ENCODE data around the gene BORCS6. TPM values are rescaled to one million over a fixed set of nuclear protein-coding genes. Genes with fewer than 3 reads are reported as not detected.

The BORCS6 gene
- total and polyA plus RNA-seq, 2 of the 4 experiments (the other 2 are of a cell fraction): 2.7 to 3.3 TPM

DNA sequence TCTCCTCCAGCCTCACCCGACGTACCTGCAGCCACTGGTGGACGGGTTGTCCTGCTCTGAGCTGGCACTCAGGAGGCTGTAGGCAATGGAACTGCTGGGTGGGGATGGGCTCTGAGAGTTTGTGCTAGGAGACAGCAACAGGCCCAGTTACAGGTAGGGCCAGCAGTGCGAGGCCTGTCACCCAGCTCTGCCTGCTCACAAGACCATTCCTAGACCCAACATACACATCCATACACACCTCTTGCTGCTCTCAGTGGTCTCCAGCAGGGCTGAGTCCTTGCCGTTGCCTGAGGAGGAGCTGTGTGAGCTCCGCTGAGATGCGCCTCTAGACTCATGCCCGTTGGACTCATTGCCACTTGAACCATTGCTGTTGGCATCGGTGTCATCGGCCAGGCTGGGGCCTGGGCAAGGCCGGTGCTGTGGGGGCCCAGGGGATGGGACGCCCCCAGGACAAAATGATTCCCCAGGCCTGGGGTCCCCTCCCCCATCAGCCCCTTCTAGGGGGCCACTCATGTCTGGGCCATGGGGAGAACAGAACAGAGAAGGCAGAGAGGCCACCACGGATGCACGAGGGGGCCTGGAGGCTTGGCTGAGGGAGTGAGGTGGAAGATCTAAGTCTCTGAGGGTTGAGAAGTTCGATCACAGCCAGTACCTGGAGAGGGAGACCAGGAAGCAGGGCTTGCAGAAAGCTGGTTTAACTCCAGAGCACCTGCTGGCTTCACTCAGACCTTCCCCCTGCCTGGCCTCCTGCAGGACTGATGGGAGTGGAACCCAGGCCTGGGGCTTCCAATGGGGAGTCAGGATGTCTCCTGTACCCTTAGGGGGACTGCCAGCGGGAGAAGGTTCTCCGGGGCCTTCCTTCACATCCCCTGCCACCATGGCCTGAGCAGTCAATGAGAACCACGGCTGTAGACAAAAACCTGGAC, 39.5 kb downstream of the BORCS6 start (continued):
- TF ChIP-seq RCOR1 (IDR thresholded peaks at IDR 0.05; ENCODE audit: insufficient replicate concordance, low read length): no peak
- no peak for TF ChIP-seq MXI1 (IDR thresholded peaks at IDR 0.05; ENCODE audit: borderline replicate concordance, low read depth, low read length)

DNA sequence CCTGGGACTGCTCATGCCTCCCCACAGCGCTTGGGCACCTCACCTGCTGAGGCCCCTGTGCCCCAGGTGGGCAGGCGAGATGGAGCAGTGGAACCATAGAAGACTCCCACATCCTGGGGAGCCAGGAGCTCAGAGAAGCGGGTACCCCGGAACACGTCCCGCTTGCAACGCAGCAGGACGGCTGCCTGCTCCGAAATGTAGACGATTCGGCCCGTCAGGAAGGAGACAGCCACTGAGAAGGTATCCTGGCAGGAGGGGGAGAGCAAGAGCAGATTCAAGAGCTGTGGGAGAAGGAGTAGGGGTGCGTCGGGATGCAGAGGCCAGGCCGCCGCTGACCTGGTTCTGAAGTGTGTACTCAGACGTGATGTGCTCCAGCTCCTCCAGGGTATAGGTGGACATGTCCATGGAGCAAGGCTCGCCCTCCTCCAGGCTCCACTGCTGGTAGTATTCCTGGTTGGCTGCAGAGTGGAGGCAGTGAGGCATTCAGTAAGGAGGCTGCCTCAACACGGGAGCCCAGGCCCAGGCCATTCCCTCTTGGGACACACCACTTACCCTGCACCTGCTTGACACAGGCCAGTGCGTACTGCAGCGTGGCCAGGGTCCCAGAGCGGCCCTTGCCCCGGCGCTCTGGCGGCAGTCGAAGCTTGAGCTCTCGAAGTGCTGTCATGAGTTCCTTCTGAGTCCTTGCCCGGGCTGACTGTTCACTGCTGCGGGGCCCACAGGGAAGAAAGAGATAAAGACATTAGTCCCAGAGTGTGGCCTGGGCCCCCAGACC, 40.4 kb downstream of the BORCS6 start:
- Histone ChIP-seq H3K4me1 (ENCODE audit: control insufficient read depth, insufficient read depth, low read length) (peaks cover 17% of the 10 kb centered on the region), H2BK15ac (ENCODE audit: low read depth, low read length) (no peak overlapping the region), H2BK20ac (ENCODE audit: low read depth, low read length) (no peak overlapping the region), H4K91ac (ENCODE audit: insufficient read depth, low read depth, low read length) (no peak overlapping the region), H2BK120ac (ENCODE audit: low read depth, low read length) (no peak overlapping the region), H3K27ac (ENCODE audit: insufficient read depth, low read length) (no peak overlapping the region), H4K5ac (ENCODE audit: low read depth, low read length) (no peak overlapping the region), H3K4me3 (ENCODE audit: insufficient read depth, low read depth, low read length) (no peak overlapping the region), H4K20me1 (ENCODE audit: insufficient read depth, low read length) (peaks cover 9% of the 10 kb centered on the region), H4K8ac (ENCODE audit: low read depth in 2 of 2, low read length in 2 of 2) (no peak overlapping the region), H2AFZ (replicated peaks; ENCODE audit: low read length, poor library complexity) (no peak overlapping the region), H3K4ac (ENCODE audit: low read depth, low read length) (no peak overlapping the region), H3K4me2 (ENCODE audit: low read depth, low read length) (no peak overlapping the region), H3K9me1 (ENCODE audit: insufficient read depth, low read length) (peaks cover 15% of the 10 kb centered on the region), H3K9ac (ENCODE audit: low read depth, low read length) (no peak overlapping the region), H3K23ac (ENCODE audit: low read depth, low read length) (no peak overlapping the region), H3K27me3 (ENCODE audit: control insufficient read depth, insufficient read depth, low read length) (no peaks in the 10 kb centered on the region), H3K14ac (replicated peaks; ENCODE audit: low read depth, low read length) (no peak overlapping the region), H2AK9ac (replicated peaks; ENCODE audit: low read depth, low read length, poor library complexity) (peak overlapping the region; percentile 55), H3K36me3 (ENCODE audit: control insufficient read depth, insufficient read depth, low read length) (peaks cover 43% of the 10 kb centered on the region), H3K9me3 (ENCODE audit: control insufficient read depth, insufficient read depth, low read length) (no peaks in the 10 kb centered on the region), H3K56ac (ENCODE audit: extremely low read depth, insufficient read depth, low read length) (no peak overlapping the region), H2AK5ac (ENCODE audit: low read depth, low read length) (no peak overlapping the region), H2BK5ac (ENCODE audit: low read depth, low read length, poor library complexity, severe bottlenecking) (no peak overlapping the region), H3K18ac (ENCODE audit: low read depth, low read length) (no peak overlapping the region), H3K79me1 (ENCODE audit: low read depth in 1 of 2, low read length in 2 of 2) (peaks cover 3 to 23% of the 10 kb centered on the region in 2 experiments; a peak in 2 of 4 replicates)
- in situ Hi-C loops (cut with MboI; ENCODE audit: low sequenced_read_pairs) (loop anchor here (25.0 kb wide), 1 partner anchor 912 kb away; the partner anchor contains the start of genes DVL2, GABARAP and PHF23), intact Hi-C loops (cut with micrococcal nuclease) (no loop called here), dilution Hi-C loops (cut with HindIII; ENCODE audit: low sequenced_read_pairs, unreplicated experiment) (no loop called here)
- no peak for ATAC-seq (ENCODE audit: low read depth)
- POLR2A ChIA-PET (ENCODE audit: unreplicated experiment): no interaction called here
- CTCF ChIA-PET: no interaction called here
- DNase-seq: no peak
- BruUV-seq (replicated peaks): no TSS peak
- TF ChIP-seq, protein P1, sequence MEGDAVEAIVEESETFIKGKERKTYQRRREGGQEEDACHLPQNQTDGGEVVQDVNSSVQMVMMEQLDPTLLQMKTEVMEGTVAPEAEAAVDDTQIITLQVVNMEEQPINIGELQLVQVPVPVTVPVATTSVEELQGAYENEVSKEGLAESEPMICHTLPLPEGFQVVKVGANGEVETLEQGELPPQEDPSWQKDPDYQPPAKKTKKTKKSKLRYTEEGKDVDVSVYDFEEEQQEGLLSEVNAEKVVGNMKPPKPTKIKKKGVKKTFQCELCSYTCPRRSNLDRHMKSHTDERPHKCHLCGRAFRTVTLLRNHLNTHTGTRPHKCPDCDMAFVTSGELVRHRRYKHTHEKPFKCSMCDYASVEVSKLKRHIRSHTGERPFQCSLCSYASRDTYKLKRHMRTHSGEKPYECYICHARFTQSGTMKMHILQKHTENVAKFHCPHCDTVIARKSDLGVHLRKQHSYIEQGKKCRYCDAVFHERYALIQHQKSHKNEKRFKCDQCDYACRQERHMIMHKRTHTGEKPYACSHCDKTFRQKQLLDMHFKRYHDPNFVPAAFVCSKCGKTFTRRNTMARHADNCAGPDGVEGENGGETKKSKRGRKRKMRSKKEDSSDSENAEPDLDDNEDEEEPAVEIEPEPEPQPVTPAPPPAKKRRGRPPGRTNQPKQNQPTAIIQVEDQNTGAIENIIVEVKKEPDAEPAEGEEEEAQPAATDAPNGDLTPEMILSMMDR (conservative IDR thresholded peaks at IDR 0.05; ENCODE audit: low read depth, low read length): no peak
- no peak for TF ChIP-seq RCOR1 (IDR thresholded peaks at IDR 0.05; ENCODE audit: insufficient replicate concordance, low read length)
- no peak for TF ChIP-seq RAD21 (IDR thresholded peaks at IDR 0.05; ENCODE audit: low read length)
- TF ChIP-seq MAFK (IDR thresholded peaks at IDR 0.05; ENCODE audit: low read depth, low read length): no peak
- no peak for TF ChIP-seq RFX5 (IDR thresholded peaks at IDR 0.05; ENCODE audit: low read depth, low read length)
- no peak for TF ChIP-seq POLR2A (IDR thresholded peaks at IDR 0.05; ENCODE audit: low read depth, low read length)
- no peak for TF ChIP-seq MAZ (IDR thresholded peaks at IDR 0.05; ENCODE audit: borderline replicate concordance, low read depth, low read length)
- no peak for TF ChIP-seq MXI1 (IDR thresholded peaks at IDR 0.05; ENCODE audit: borderline replicate concordance, low read depth, low read length)
- TF ChIP-seq, protein P2, sequence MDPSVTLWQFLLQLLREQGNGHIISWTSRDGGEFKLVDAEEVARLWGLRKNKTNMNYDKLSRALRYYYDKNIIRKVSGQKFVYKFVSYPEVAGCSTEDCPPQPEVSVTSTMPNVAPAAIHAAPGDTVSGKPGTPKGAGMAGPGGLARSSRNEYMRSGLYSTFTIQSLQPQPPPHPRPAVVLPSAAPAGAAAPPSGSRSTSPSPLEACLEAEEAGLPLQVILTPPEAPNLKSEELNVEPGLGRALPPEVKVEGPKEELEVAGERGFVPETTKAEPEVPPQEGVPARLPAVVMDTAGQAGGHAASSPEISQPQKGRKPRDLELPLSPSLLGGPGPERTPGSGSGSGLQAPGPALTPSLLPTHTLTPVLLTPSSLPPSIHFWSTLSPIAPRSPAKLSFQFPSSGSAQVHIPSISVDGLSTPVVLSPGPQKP (IDR thresholded peaks at IDR 0.05; ENCODE audit: borderline replicate concordance, low read depth, low read length): no peak
- TF ChIP-seq BHLHE40 (IDR thresholded peaks at IDR 0.05; ENCODE audit: low read depth, low read length): no peak
- 96% methylated on average over 22 of the region's 29 CpGs; no CpG with 5 or more reads in 1 of the 2 experiments for WGBS, 2 experiments (ENCODE audit: extremely low coverage in 2 of 2, insufficient read length in 1 of 2)

All from IMR-90 (cell line).